Measurements from ENCODE around the gene ZNF516. TPM values are rescaled to one million over a fixed set of nuclear protein-coding genes. Genes with fewer than 3 reads are reported as not detected.

The ZNF516 gene
- total and polyA plus RNA-seq, 2 of the 4 experiments (the other 2 are of a cell fraction): 7.9 to 16.9 TPM

- Histone ChIP-seq H3K14ac (replicated peaks; ENCODE audit: low read depth, low read length) (no peak overlapping the region), H2AFZ (replicated peaks; ENCODE audit: low read length, poor library complexity) (no peak overlapping the region), H4K8ac (ENCODE audit: low read depth in 2 of 2, low read length in 2 of 2) (no peak overlapping the region), H3K4ac (ENCODE audit: low read depth, low read length) (no peak overlapping the region), H3K9me1 (ENCODE audit: insufficient read depth, low read length) (peaks cover 22% of the 10 kb centered on the region), H2BK20ac (ENCODE audit: low read depth, low read length) (no peak overlapping the region), H3K79me1 (ENCODE audit: low read depth in 1 of 2, low read length in 2 of 2) (peaks cover 23 to 64% of the 10 kb centered on the region in 2 experiments), H4K5ac (ENCODE audit: low read depth, low read length) (no peak overlapping the region), H3K4me1 (ENCODE audit: control insufficient read depth, insufficient read depth, low read length) (peaks cover 4% of the 10 kb centered on the region), H2BK5ac (ENCODE audit: low read depth, low read length, poor library complexity, severe bottlenecking) (no peak overlapping the region), H4K20me1 (ENCODE audit: insufficient read depth, low read length) (peaks cover 35% of the 10 kb centered on the region), H3K9ac (ENCODE audit: low read depth, low read length) (no peak overlapping the region), H3K18ac (ENCODE audit: low read depth, low read length) (no peak overlapping the region), H3K23ac (ENCODE audit: low read depth, low read length) (no peak overlapping the region), H3K4me2 (ENCODE audit: low read depth, low read length) (no peak overlapping the region), H3K27ac (ENCODE audit: insufficient read depth, low read length) (no peak overlapping the region), H3K56ac (ENCODE audit: extremely low read depth, insufficient read depth, low read length) (no peak overlapping the region), H2BK120ac (ENCODE audit: low read depth, low read length) (no peak overlapping the region), H4K91ac (ENCODE audit: insufficient read depth, low read depth, low read length) (no peak overlapping the region), H2BK15ac (ENCODE audit: low read depth, low read length) (no peak overlapping the region), H2AK5ac (ENCODE audit: low read depth, low read length) (no peak overlapping the region), H2AK9ac (replicated peaks; ENCODE audit: low read depth, low read length, poor library complexity) (no peak overlapping the region), H3K9me3 (ENCODE audit: control insufficient read depth, insufficient read depth, low read length) (no peaks in the 10 kb centered on the region), H3K4me3 (ENCODE audit: insufficient read depth, low read depth, low read length) (no peak overlapping the region), H3K36me3 (ENCODE audit: control insufficient read depth, insufficient read depth, low read length) (peaks cover 20% of the 10 kb centered on the region), H3K27me3 (ENCODE audit: control insufficient read depth, insufficient read depth, low read length) (no peaks in the 10 kb centered on the region)
- intact Hi-C loops (cut with micrococcal nuclease): no loop called here
- CTCF ChIA-PET: no interaction called here
- no TSS peak for BruUV-seq (replicated peaks)
- POLR2A ChIA-PET (ENCODE audit: unreplicated experiment): no interaction called here
- dilution Hi-C loops (cut with HindIII; ENCODE audit: low sequenced_read_pairs, unreplicated experiment): no loop called here
- no CpG with 5 or more reads among the region's 12 CpGs for WGBS, 2 experiments (ENCODE audit: extremely low coverage in 2 of 2, insufficient read length in 1 of 2)
- in situ Hi-C loops (cut with MboI; ENCODE audit: low sequenced_read_pairs): loop anchor here (25.0 kb wide), 2 partner anchors 883 to 1158 kb away; partner anchors contain the start of genes PTGR3 and TSHZ1
- no peak for TF ChIP-seq ELK1 (IDR thresholded peaks at IDR 0.05; ENCODE audit: borderline replicate concordance, low read depth, low read length)
- TF ChIP-seq MXI1 (IDR thresholded peaks at IDR 0.05; ENCODE audit: borderline replicate concordance, low read depth, low read length): no peak
- no peak for TF ChIP-seq RAD21 (IDR thresholded peaks at IDR 0.05; ENCODE audit: low read length)
- no peak for TF ChIP-seq SMC3 (IDR thresholded peaks at IDR 0.05; ENCODE audit: low read depth, low read length)
- no peak for TF ChIP-seq CHD1 (IDR thresholded peaks at IDR 0.05; ENCODE audit: low read depth, low read length)
- TF ChIP-seq USF2 (IDR thresholded peaks at IDR 0.05; ENCODE audit: low read depth, low read length): no peak
- TF ChIP-seq FOS (IDR thresholded peaks at IDR 0.05; ENCODE audit: low read depth, low read length): no peak
- TF ChIP-seq NFE2L2 (IDR thresholded peaks at IDR 0.05; ENCODE audit: low read depth, low read length): no peak
- TF ChIP-seq BHLHE40 (IDR thresholded peaks at IDR 0.05; ENCODE audit: low read depth, low read length): no peak
- TF ChIP-seq CEBPB (IDR thresholded peaks at IDR 0.05; ENCODE audit: low read depth, low read length): no peak
- TF ChIP-seq CTCF (conservative IDR thresholded peaks at IDR 0.05; ENCODE audit: low read depth, low read length): no peak
- no peak for TF ChIP-seq RFX5 (IDR thresholded peaks at IDR 0.05; ENCODE audit: low read depth, low read length)
- TF ChIP-seq MAZ (IDR thresholded peaks at IDR 0.05; ENCODE audit: borderline replicate concordance, low read depth, low read length): no peak
- no peak for TF ChIP-seq POLR2A (IDR thresholded peaks at IDR 0.05; ENCODE audit: low read depth, low read length)
- TF ChIP-seq RCOR1 (IDR thresholded peaks at IDR 0.05; ENCODE audit: insufficient replicate concordance, low read length): no peak
- TF ChIP-seq MAFK (IDR thresholded peaks at IDR 0.05; ENCODE audit: low read depth, low read length): no peak
- no peak for ATAC-seq (ENCODE audit: low read depth)
- no peak for DNase-seq
These were observed 124.8 kb downstream of the ZNF516 start for GRCh38 chr18:76370201-76370600.
